Measurements from ENCODE around the gene ST6GAL1. TPM values are rescaled to one million over a fixed set of nuclear protein-coding genes. Genes with fewer than 3 reads are reported as not detected.

Gene ST6GAL1
- total and polyA plus RNA-seq, 7 experiments from 2014 or later: 115 to 313 (median 214) TPM

DNA sequence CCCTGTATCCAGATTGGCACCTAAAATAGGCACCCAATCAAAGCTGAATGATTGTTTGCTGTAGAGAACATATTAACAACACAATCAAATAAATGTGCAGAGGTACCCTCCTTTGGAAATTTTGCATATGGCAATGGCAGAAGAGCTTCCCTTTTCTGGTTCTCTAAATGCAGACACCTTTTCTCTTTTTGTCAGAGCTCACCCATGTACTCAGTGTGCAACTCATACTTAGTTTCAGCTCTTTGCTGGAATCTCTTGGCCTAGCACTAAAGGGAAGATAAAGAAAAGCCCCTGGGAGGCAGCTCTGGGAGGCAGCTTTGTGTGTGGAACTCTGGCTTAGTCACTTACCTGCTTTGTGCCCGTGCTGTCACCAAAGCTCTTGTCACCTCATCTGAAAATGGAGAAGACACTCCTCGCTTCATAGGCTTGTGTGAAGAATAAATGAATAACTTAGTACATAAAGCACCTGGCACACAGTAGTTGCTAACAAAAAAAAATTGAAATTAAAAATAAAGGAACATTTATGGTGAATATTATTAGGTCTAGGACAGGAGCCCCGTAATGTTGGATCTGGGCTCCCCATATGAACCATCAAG lies 28.8 kb downstream of the ST6GAL1 start:
- no peaks in the 10 kb centered on the region for H3K27me3 Mint-ChIP-seq
- intact Hi-C loops (cut with micrococcal nuclease): no loop called here
- peaks cover 0 to 3% (median 0%) of the 10 kb centered on the region in 11 donors for H3K9me3 Mint-ChIP-seq
- peaks cover 10 to 43% (median 22%) of the 10 kb centered on the region in 5 donors for H3K36me3 Mint-ChIP-seq
- Histone ChIP-seq H3K27me3 (ENCODE audit: control insufficient read depth in 2 of 2, insufficient read depth in 2 of 2, low read length in 2 of 2) (no peaks in the 10 kb centered on the region), H3K4me3 (ENCODE audit: low read length) (no peak overlapping the region), H3K27ac (ENCODE audit: low read depth, low read length) (no peak overlapping the region), H3K9me3 (ENCODE audit: control insufficient read depth in 2 of 3, low read length in 3 of 3) (no peaks in the 10 kb centered on the region), H3K36me3 (ENCODE audit: control insufficient read depth in 2 of 3, insufficient read depth in 3 of 3, low read length in 3 of 3) (peaks cover 0 to 8% (median 0%) of the 10 kb centered on the region in 3 experiments), H3K4me1 (ENCODE audit: control insufficient read depth in 2 of 2, insufficient read depth in 2 of 2, low read length in 2 of 2) (peaks cover 0 to 25% of the 10 kb centered on the region in 2 donors)
- peak overlapping the region in 7 of 9 donors; percentile 36 to 78 (median 55) for H3K27ac Mint-ChIP-seq
- H3K4me3 Mint-ChIP-seq: no peak overlapping the region
- ChIA-PET CTCF (interaction anchor here (0.7 kb wide), 1 partner anchor 110 kb away, joined by 3 read pairs; no protein-coding TSS in a partner anchor), POLR2A (no interaction called here)
- no peak for ATAC-seq
- H3K4me1 Mint-ChIP-seq: peaks cover 53 to 74% (median 66%) of the 10 kb centered on the region in 7 donors
- DNase-seq: no peak

DNA sequence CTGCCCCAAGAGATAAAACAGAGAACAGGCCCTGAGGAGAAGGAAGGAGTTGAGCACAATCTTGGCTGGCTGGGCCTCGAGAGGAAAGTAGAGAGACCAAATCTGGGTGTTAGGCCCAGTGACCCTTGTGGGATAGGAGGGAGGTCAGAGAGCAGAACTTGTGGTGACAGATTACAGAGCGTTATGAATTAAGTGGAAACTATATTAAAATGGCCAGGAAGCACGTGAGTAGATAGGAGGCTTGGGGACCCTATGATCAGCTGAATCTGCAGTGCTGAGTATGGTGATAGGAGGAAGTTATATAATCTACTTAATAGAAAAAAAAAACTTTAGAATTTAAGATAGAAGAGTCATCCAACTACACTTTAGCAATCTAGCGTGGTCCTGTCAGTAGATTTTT lies 30.0 kb downstream of the ST6GAL1 start:
- ChIA-PET POLR2A (interaction anchor here (0.8 kb wide), 1 partner anchor 11 kb away, joined by 5 read pairs; no protein-coding TSS in a partner anchor), CTCF (no interaction called here)
- peaks cover 0 to 20% (median 4%) of the 10 kb centered on the region in 3 experiments for H3K36me3 ChIP-seq (ENCODE audit: control insufficient read depth in 2 of 3, insufficient read depth in 3 of 3, low read length in 3 of 3)
- Mint-ChIP-seq H3K27ac (peak overlapping the region in 8 of 9 donors; percentile 9 to 83 (median 58)), H3K9me3 (peaks cover 0 to 3% (median 0%) of the 10 kb centered on the region in 11 donors), H3K4me1 (peaks cover 41 to 62% (median 56%) of the 10 kb centered on the region in 7 donors), H3K27me3 (no peaks in the 10 kb centered on the region), H3K36me3 (peaks cover 10 to 37% (median 22%) of the 10 kb centered on the region in 5 donors), H3K4me3 (no peak overlapping the region)
- DNase-seq (no peak), ATAC-seq (no peak)
- intact Hi-C loops (cut with micrococcal nuclease): no loop called here
- peaks cover 0 to 18% of the 10 kb centered on the region in 2 donors for H3K4me1 ChIP-seq (ENCODE audit: control insufficient read depth in 2 of 2, insufficient read depth in 2 of 2, low read length in 2 of 2)
- H3K4me3 ChIP-seq (ENCODE audit: low read length): no peak overlapping the region
- no peaks in the 10 kb centered on the region for H3K9me3 ChIP-seq (ENCODE audit: control insufficient read depth in 2 of 3, low read length in 3 of 3)
- no peaks in the 10 kb centered on the region for H3K27me3 ChIP-seq (ENCODE audit: control insufficient read depth in 2 of 2, insufficient read depth in 2 of 2, low read length in 2 of 2)
- H3K27ac ChIP-seq (ENCODE audit: low read depth, low read length): no peak overlapping the region

DNA sequence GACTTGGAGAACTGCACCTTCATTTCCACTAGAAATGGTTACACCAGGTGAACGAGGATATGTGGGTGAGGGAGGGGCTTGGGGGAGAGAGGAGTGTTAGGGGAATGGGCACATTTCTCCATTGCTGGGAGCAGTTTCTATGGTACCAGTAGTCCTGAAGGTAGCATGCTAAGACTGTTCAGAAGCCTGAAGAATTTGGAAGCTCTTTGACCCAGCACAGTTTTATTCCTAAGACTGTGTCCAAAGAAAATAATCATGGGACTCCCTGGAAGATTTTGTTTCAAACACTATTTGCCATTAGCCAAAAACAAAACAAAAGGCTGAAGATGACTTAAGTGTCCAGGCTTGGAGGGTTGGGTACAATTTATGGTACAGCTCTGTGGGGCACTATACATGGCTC lies 32.1 kb downstream of the ST6GAL1 start:
- Histone ChIP-seq H3K36me3 (ENCODE audit: control insufficient read depth in 2 of 3, insufficient read depth in 3 of 3, low read length in 3 of 3) (peaks cover 0 to 40% (median 4%) of the 10 kb centered on the region in 3 experiments), H3K27ac (ENCODE audit: low read depth, low read length) (no peak overlapping the region), H3K4me1 (ENCODE audit: control insufficient read depth in 2 of 2, insufficient read depth in 2 of 2, low read length in 2 of 2) (peaks cover 0 to 6% of the 10 kb centered on the region in 2 donors), H3K27me3 (ENCODE audit: control insufficient read depth in 2 of 2, insufficient read depth in 2 of 2, low read length in 2 of 2) (no peaks in the 10 kb centered on the region), H3K4me3 (ENCODE audit: low read length) (no peak overlapping the region), H3K9me3 (ENCODE audit: control insufficient read depth in 2 of 3, low read length in 3 of 3) (no peaks in the 10 kb centered on the region)
- no peaks in the 10 kb centered on the region for H3K27me3 Mint-ChIP-seq
- intact Hi-C loops (cut with micrococcal nuclease): no loop called here
- H3K27ac Mint-ChIP-seq: peak overlapping the region in 5 of 9 donors; percentile 54 to 86 (median 75)
- DNase-seq (no peak), ATAC-seq (no peak)
- ChIA-PET POLR2A (no interaction called here), CTCF (interaction anchor here (1.0 kb wide), 1 partner anchor 9 kb away, joined by 6 read pairs; no protein-coding TSS in a partner anchor)
- H3K36me3 Mint-ChIP-seq: peaks cover 6 to 44% (median 25%) of the 10 kb centered on the region in 5 donors
- H3K4me3 Mint-ChIP-seq: no peak overlapping the region
- peaks cover 21 to 58% (median 40%) of the 10 kb centered on the region in 7 donors for H3K4me1 Mint-ChIP-seq
- peaks cover 0 to 3% (median 0%) of the 10 kb centered on the region in 11 donors for H3K9me3 Mint-ChIP-seq

DNA sequence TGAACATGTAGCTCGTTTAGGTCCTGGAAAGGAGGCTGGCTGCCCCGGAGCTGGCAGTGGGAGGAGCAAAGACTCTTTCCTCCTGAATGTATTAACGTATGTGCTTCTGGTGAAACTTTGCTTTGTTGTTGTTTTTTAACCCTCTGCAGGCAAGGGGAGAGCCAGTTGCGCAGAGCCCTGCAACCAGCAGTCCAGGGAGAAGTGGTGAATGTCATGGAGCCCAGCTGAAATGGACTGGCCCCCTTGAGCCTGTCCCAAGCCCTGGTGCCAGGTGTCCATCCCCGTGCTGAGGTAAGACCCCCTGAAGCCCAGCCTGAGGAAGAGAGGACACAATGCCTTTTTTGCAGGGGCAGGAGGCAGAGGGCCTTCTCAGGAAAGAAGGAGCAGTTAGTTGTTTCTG lies 33.3 kb downstream of the ST6GAL1 start:
- Mint-ChIP-seq H3K9me3 (peaks cover 0 to 3% (median 0%) of the 10 kb centered on the region in 11 donors), H3K4me3 (no peak overlapping the region), H3K27me3 (no peaks in the 10 kb centered on the region), H3K36me3 (peaks cover 10 to 56% (median 34%) of the 10 kb centered on the region in 5 donors), H3K27ac (peak overlapping the region in 1 of 9 donors; percentile 27), H3K4me1 (peaks cover 25 to 58% (median 42%) of the 10 kb centered on the region in 7 donors)
- ATAC-seq (no peak), DNase-seq (no peak)
- Histone ChIP-seq H3K9me3 (ENCODE audit: control insufficient read depth in 2 of 3, low read length in 3 of 3) (no peaks in the 10 kb centered on the region), H3K36me3 (ENCODE audit: control insufficient read depth in 2 of 3, insufficient read depth in 3 of 3, low read length in 3 of 3) (peaks cover 0 to 45% (median 4%) of the 10 kb centered on the region in 3 experiments), H3K27me3 (ENCODE audit: control insufficient read depth in 2 of 2, insufficient read depth in 2 of 2, low read length in 2 of 2) (no peaks in the 10 kb centered on the region), H3K27ac (ENCODE audit: low read depth, low read length) (no peak overlapping the region), H3K4me1 (ENCODE audit: control insufficient read depth in 2 of 2, insufficient read depth in 2 of 2, low read length in 2 of 2) (peaks cover 0 to 6% of the 10 kb centered on the region in 2 donors), H3K4me3 (ENCODE audit: low read length) (no peak overlapping the region)
- ChIA-PET CTCF (no interaction called here), POLR2A (no interaction called here)
- intact Hi-C loops (cut with micrococcal nuclease): no loop called here

DNA sequence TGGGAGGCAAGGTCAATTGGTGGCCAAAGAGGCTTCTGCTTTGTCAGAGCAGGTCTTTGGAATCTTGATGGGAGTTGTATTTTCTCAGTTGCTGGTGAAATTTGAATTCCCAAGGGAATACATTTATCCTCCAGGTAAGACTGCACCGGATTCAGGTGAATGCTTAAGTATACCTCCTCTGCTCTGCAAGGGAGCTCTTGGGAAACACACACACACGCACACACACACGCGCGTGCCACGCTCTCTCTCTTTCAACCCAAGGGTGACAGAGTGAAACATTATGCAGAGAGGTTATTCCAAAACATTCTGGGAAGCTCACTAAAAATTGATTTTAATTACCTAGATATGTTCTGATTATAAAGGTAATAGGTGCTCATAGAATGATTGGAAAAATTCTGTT lies 33.7 kb downstream of the ST6GAL1 start:
- Histone ChIP-seq H3K27ac (ENCODE audit: low read depth, low read length) (no peak overlapping the region), H3K27me3 (ENCODE audit: control insufficient read depth in 2 of 2, insufficient read depth in 2 of 2, low read length in 2 of 2) (no peaks in the 10 kb centered on the region), H3K4me1 (ENCODE audit: control insufficient read depth in 2 of 2, insufficient read depth in 2 of 2, low read length in 2 of 2) (peaks cover 0 to 6% of the 10 kb centered on the region in 2 donors), H3K9me3 (ENCODE audit: control insufficient read depth in 2 of 3, low read length in 3 of 3) (no peaks in the 10 kb centered on the region), H3K36me3 (ENCODE audit: control insufficient read depth in 2 of 3, insufficient read depth in 3 of 3, low read length in 3 of 3) (peaks cover 0 to 47% (median 4%) of the 10 kb centered on the region in 3 experiments), H3K4me3 (ENCODE audit: low read length) (no peak overlapping the region)
- Mint-ChIP-seq H3K9me3 (peaks cover 0 to 3% (median 0%) of the 10 kb centered on the region in 11 donors), H3K27me3 (no peaks in the 10 kb centered on the region), H3K4me3 (no peak overlapping the region), H3K27ac (peak overlapping the region in 1 of 9 donors; percentile 71), H3K4me1 (peaks cover 28 to 58% (median 40%) of the 10 kb centered on the region in 7 donors), H3K36me3 (peaks cover 10 to 58% (median 33%) of the 10 kb centered on the region in 5 donors)
- no peak for ATAC-seq
- DNase-seq: no peak
- ChIA-PET POLR2A (no interaction called here), CTCF (interaction anchor here (0.8 kb wide), 1 partner anchor 24 kb away, joined by 3 read pairs; no protein-coding TSS in a partner anchor)
- intact Hi-C loops (cut with micrococcal nuclease): no loop called here

DNA sequence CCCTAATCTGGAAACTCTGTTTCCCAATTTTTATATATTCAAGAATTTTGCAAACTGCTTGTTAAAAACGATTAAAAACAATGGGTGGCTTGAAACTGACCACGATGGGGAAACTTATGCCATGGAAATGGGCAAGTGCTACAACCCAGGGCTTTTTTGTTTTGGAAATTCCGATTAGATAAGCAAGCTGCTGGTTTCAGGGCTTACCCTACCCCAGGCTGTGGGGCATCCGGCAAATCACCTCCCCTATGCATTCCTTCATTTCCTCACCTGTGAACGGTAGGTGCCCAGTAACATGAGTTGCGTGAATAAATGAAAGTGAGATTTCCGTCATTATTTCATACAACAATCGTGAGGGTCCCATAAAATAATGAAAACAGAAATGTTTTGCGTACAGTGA lies 34.3 kb downstream of the ST6GAL1 start:
- peaks cover 32 to 58% (median 40%) of the 10 kb centered on the region in 7 donors for H3K4me1 Mint-ChIP-seq
- H3K27ac Mint-ChIP-seq: no peak overlapping the region
- Histone ChIP-seq H3K27me3 (ENCODE audit: control insufficient read depth in 2 of 2, insufficient read depth in 2 of 2, low read length in 2 of 2) (no peaks in the 10 kb centered on the region), H3K4me3 (ENCODE audit: low read length) (no peak overlapping the region), H3K27ac (ENCODE audit: low read depth, low read length) (no peak overlapping the region), H3K4me1 (ENCODE audit: control insufficient read depth in 2 of 2, insufficient read depth in 2 of 2, low read length in 2 of 2) (peaks cover 0 to 2% of the 10 kb centered on the region in 2 donors), H3K9me3 (ENCODE audit: control insufficient read depth in 2 of 3, low read length in 3 of 3) (no peaks in the 10 kb centered on the region), H3K36me3 (ENCODE audit: control insufficient read depth in 2 of 3, insufficient read depth in 3 of 3, low read length in 3 of 3) (peaks cover 0 to 47% (median 4%) of the 10 kb centered on the region in 3 experiments)
- H3K36me3 Mint-ChIP-seq: peaks cover 10 to 63% (median 38%) of the 10 kb centered on the region in 5 donors
- peaks cover 0 to 3% (median 0%) of the 10 kb centered on the region in 11 donors for H3K9me3 Mint-ChIP-seq
- no peaks in the 10 kb centered on the region for H3K27me3 Mint-ChIP-seq
- POLR2A ChIA-PET: interaction anchor here (1.4 kb wide), 1 partner anchor 22 kb away, joined by 3 read pairs; no protein-coding TSS in a partner anchor
- DNase-seq (no peak), ATAC-seq (no peak)
- CTCF ChIA-PET: interaction anchor here (0.8 kb wide), 1 partner anchor 23 kb away, joined by 3 read pairs; no protein-coding TSS in a partner anchor
- intact Hi-C loops (cut with micrococcal nuclease): no loop called here
- H3K4me3 Mint-ChIP-seq: no peak overlapping the region
